Thyroid gland (tissue), 4 donors: ENCODE data around the gene BRWD1. TPM values are rescaled to one million over a fixed set of nuclear protein-coding genes. Genes with fewer than 3 reads are reported as not detected.

Source experiments
- DNase-seq, 2 donors: peaks; one replicate each; pipeline ENCODE4 v3.0.0-alpha.2; 2019
- H3K27ac ChIP-seq, 3 donors: fragments of 200-600 bp; sonication (generic); 1 replicate in 2 of 3; 2 replicates in 1 of 3; pipeline ENCODE4 v1.5.1; 2016 to 2019; ENCODE audit warnings: mild to moderate bottlenecking in 1 of 3, moderate library complexity in 1 of 3
- H3K27me3 ChIP-seq: fragments of 200-600 bp; sonication (generic); one replicate; pipeline ENCODE4 v1.5.1; 2019
- H3K36me3 ChIP-seq, 2 donors: fragments of 200-600 bp; sonication (generic); one replicate each; pipeline ENCODE4 v1.5.1; 2016 to 2019
- H3K4me1 ChIP-seq, 2 donors: fragments of 200-600 bp; sonication (generic); one replicate each; pipeline ENCODE4 v1.5.1; 2017 to 2019
- H3K4me3 ChIP-seq, 3 donors: fragments of 200-600 bp; sonication (generic); replicated peaks in 1 of 3; 1 replicate in 2 of 3; 2 replicates in 1 of 3; pipeline ENCODE4 v1.5.1; 2016; ENCODE audit warnings: mild to moderate bottlenecking in 1 of 3
- H3K9me3 ChIP-seq: fragments of 200-600 bp; sonication (generic); one replicate; pipeline ENCODE4 v1.5.1; 2017
- POLR2A ChIP-seq, 2 donors: fragments of 450-650 bp; IDR thresholded peaks; one replicate each; pipeline ENCODE4 v1.6.1; 2017; ENCODE audit warnings: antibody characterized with exemption in 2 of 2, mild to moderate bottlenecking in 2 of 2, moderate library complexity in 1 of 2
- WGBS, 2 donors: methylation state at CpG; one replicate each; pipeline ENCODE4 v1.1.5; 2017; 5-methylcytosine and 5-hydroxymethylcytosine counted together
- intact Hi-C: fragments of 100-400 bp; cut with DNase I; formaldehyde crosslinking; loops from one replicate; pipeline ENCODE4 v1.15.1; 2023
- total RNA-seq, 4 donors: library from RNA; depleted of rRNA; stranded (reverse); fragments of >200 nt; gene quantifications; one replicate each; pipeline ENCODE4 v1.2.3, GENCODE V29; 2016
- TF ChIP-seq, protein P1 (sequence below), 6 experiments: fragments of 200-600 bp in 3 of 6; fragments of 450-650 bp in 3 of 6; sonication (generic) in 3 of 6; IDR thresholded peaks; one replicate each; pipeline ENCODE4 v1.5.1; 2016 to 2019; ENCODE audit warnings: antibody characterized with exemption in 6 of 6, mild to moderate bottlenecking in 2 of 6, inconsistent platforms in 1 of 6, moderate library complexity in 1 of 6

BRWD1 gene
- total RNA-seq, 4 donors from 2014 or later, result 66.6 to 125 (median 85.3) TPM

DNA sequence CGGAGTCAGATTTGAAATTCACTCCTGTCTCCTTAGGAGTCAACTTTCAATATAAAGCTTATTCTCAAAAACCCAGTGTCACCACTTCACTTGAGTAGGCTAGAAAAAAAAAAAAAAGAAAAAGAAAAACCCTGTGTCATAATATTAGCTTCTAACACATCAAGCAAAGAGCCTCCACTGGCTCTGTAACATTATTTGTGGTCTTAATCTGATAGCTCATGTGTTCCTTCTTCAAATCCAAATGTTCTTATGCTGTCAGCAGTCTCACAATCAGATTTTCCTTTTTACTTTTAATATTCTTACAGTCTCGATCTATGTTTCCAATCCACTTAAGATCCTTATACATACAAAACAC, 104.1 kb downstream of the BRWD1 start:
- peaks cover 16 to 18% of the 10 kb centered on the region in 2 donors for H3K36me3 ChIP-seq

DNA sequence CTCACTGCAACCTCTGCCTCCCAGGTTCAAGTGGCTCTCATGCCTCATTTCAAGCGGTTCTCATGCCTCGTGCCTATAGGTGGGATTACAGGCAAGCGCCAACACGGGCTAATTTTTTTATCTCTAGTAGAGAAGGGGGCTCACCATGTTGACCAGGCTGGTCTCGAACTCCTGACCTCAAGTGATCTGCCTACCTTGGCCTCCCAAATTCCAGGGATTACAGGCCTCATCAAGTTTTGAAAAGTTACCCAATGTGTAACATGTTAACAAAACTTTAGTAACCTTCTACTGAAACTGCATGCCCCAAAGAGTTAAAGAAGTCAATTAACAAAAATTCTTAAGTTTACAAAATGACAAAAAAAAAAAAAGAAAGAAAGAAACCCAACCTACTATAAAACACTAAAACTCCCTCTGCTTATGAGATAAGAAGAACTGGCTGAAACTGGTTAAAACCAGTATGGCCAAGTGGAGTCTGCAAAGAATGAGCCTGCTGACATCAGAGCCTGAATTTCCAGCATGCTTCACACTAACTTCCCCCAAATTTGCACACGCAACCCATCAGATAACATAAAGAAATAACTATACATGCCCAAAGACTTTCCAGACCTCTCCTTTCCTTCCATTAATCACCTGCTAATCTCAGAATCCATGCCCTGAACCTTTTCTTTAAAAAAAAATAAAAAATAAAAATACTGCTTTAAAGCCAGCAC, 104.7 kb downstream of the BRWD1 start:
- TF ChIP-seq POLR2A (IDR thresholded peaks at IDR 0.05), result no peak
- TF ChIP-seq, protein P1, sequence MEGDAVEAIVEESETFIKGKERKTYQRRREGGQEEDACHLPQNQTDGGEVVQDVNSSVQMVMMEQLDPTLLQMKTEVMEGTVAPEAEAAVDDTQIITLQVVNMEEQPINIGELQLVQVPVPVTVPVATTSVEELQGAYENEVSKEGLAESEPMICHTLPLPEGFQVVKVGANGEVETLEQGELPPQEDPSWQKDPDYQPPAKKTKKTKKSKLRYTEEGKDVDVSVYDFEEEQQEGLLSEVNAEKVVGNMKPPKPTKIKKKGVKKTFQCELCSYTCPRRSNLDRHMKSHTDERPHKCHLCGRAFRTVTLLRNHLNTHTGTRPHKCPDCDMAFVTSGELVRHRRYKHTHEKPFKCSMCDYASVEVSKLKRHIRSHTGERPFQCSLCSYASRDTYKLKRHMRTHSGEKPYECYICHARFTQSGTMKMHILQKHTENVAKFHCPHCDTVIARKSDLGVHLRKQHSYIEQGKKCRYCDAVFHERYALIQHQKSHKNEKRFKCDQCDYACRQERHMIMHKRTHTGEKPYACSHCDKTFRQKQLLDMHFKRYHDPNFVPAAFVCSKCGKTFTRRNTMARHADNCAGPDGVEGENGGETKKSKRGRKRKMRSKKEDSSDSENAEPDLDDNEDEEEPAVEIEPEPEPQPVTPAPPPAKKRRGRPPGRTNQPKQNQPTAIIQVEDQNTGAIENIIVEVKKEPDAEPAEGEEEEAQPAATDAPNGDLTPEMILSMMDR (IDR thresholded peaks at IDR 0.05), result no peak
- Histone ChIP-seq H3K27ac (peak overlapping the region; percentile 37 to 79 (median 79)), H3K36me3 (peaks cover 16 to 18% of the 10 kb centered on the region in 2 donors), H3K27me3 (no peaks in the 10 kb centered on the region), H3K4me3 (no peak overlapping the region), H3K9me3 (no peaks in the 10 kb centered on the region), H3K4me1 (peaks cover 7 to 11% of the 10 kb centered on the region in 2 donors)
- WGBS, 2 donors, result 55 to 56% methylated on average over 6 of the region's 6 CpGs
- DNase-seq, result peak in 1 of 2 donors; percentile 39
- intact Hi-C loops, result no loop called here

More for the DNA sequence above, 104.1 kb downstream of the BRWD1 start:
- intact Hi-C loops, result no loop called here
- H3K4me1 ChIP-seq, result peaks cover 7 to 11% of the 10 kb centered on the region in 2 donors
- TF ChIP-seq, protein P1 (IDR thresholded peaks at IDR 0.05), result no peak
- TF ChIP-seq POLR2A (IDR thresholded peaks at IDR 0.05), result no peak
- no peaks in the 10 kb centered on the region for H3K9me3 ChIP-seq
- H3K27me3 ChIP-seq, result no peaks in the 10 kb centered on the region
- peak overlapping the region; percentile 37 to 79 (median 79) for H3K27ac ChIP-seq
- WGBS, 2 donors, result 32 to 37% methylated on average over 2 of the region's 2 CpGs
- H3K4me3 ChIP-seq, result no peak overlapping the region
- peak in 1 of 2 donors; percentile 27 for DNase-seq

DNA sequence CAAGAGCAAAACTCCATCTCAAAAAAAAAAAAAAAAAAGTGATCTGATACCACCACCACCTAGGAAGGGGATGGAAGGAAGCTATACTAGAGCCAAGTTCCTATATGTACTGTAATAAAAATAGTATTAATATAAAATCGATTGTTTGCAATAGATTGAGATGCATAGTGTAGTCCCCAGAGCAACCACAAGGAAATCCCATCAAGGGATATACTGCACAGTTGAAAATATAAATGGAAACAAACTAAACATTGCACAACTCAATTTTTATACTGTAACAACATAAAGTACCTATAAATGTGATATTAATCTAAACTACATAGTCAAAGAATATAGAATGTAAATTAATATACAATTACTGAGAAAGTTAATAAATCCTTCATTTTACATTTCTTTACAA, 109.3 kb downstream of the BRWD1 start:
- TF ChIP-seq POLR2A (IDR thresholded peaks at IDR 0.05), result no peak
- TF ChIP-seq, protein P1 (IDR thresholded peaks at IDR 0.05), result peak in 1 of 6 experiments; percentile 30
- H3K4me3 ChIP-seq, result no peak overlapping the region
- H3K36me3 ChIP-seq, result peaks cover 24 to 37% of the 10 kb centered on the region in 2 donors
- 91 to 94% methylated on average over 1 of the region's 1 CpG for WGBS, 2 donors
- no peak overlapping the region for H3K27ac ChIP-seq
- no peaks in the 10 kb centered on the region for H3K27me3 ChIP-seq
- no peak for DNase-seq
- peaks cover 7 to 9% of the 10 kb centered on the region in 2 donors for H3K4me1 ChIP-seq
- H3K9me3 ChIP-seq, result no peaks in the 10 kb centered on the region
- intact Hi-C loops, result no loop called here

DNA sequence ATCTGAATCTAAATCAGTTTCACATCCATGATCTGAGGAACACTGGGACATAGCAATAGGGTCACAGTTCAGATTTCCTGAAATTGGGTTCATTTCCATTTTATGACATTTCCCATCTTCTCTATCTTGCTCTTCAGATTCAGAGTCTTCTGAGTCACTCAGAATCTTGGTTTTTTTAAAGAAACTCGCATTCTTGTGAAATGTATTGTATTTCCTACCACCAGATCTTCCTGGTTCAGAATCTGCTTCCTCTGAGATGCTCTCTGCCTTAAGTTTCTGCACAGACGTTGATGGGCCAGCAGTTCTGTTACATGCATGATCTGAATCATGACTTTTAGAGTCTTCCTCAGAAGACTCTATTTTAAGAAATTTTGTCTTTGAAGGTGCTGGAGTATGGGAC, 114.6 kb downstream of the BRWD1 start:
- Histone ChIP-seq H3K4me1 (peaks cover 0 to 1% of the 10 kb centered on the region in 2 donors), H3K27ac (no peak overlapping the region), H3K4me3 (no peak overlapping the region), H3K27me3 (no peaks in the 10 kb centered on the region), H3K36me3 (peaks cover 13 to 40% of the 10 kb centered on the region in 2 donors), H3K9me3 (no peaks in the 10 kb centered on the region)
- TF ChIP-seq, protein P1 (IDR thresholded peaks at IDR 0.05), result no peak
- no peak for TF ChIP-seq POLR2A (IDR thresholded peaks at IDR 0.05)
- intact Hi-C loops, result no loop called here
- no peak for DNase-seq
- WGBS, 2 donors, result 90 to 94% methylated on average over 2 of the region's 2 CpGs

DNA sequence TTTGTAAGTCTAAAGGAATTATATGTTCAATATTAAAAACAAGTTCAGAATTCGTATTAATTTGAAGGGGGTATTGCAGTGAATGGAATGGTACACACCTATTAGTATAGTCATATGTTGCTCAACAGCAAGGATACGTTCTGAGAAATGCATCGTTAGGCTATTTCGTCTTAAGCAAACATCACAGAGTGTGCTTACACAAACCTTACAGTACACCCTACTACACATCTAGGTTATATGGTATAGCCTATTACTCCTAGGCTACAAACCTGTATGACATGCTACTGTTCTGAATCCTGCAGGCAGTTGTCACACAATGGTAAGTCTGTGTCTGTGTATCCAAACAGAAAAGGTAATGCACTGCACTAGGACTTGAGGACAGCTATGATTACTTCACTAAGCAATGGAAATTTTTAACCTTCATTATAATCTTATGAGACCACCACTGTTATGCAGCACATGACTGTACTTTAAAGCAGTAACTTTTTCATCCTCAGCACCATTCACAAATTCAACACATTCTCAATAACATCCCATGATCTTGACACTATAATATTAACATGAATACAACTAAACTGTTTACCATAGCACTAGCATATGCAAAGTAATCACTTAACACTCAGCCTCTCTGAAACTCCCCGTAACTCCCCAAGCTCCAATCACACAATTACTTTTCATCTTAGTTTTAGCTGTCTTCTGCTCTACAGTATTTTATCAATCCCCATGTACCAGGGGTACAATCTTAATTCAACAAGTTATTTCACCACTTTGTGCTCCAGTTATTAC, 115.8 kb downstream of the BRWD1 start:
- H3K36me3 ChIP-seq, result peaks cover 13 to 40% of the 10 kb centered on the region in 2 donors

More for the DNA sequence above, 115.8 kb downstream of the BRWD1 start:
- intact Hi-C loops, result no loop called here
- H3K9me3 ChIP-seq, result no peaks in the 10 kb centered on the region
- TF ChIP-seq POLR2A (IDR thresholded peaks at IDR 0.05), result no peak
- TF ChIP-seq, protein P1 (IDR thresholded peaks at IDR 0.05), result no peak
- H3K27ac ChIP-seq, result no peak overlapping the region
- WGBS, 2 donors, result 85 to 91% methylated on average over 5 of the region's 5 CpGs
- DNase-seq, result no peak
- no peaks in the 10 kb centered on the region for H3K27me3 ChIP-seq
- peaks cover 1 to 6% of the 10 kb centered on the region in 2 donors for H3K4me1 ChIP-seq
- H3K4me3 ChIP-seq, result no peak overlapping the region
